ENCODE measurements around the gene PDE4D. TPM values are rescaled to one million over a fixed set of nuclear protein-coding genes. Genes with fewer than 3 reads are reported as not detected.

PDE4D gene
- total RNA-seq, 1 donor, result 12.7 TPM

DNA sequence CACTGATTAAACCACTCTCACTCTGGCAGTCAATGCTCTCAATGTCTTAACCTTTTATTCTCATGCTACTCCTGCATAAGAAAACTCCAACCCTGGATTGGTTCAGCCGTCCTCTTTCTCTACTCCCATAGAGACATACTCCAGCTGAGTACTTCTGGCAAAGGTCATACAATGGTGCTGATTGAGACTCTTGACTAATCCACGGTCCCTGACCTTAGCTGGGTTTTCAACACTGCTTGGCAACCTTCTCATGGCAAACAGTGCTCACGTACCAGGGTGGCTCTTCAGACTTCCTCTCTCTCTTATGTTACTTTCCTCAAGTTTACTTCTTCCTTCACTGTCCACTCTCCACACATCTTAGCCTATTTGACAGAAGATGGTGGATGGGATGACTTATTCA lies 963.0 kb downstream of the PDE4D start:
- TF ChIP-seq, protein P1, sequence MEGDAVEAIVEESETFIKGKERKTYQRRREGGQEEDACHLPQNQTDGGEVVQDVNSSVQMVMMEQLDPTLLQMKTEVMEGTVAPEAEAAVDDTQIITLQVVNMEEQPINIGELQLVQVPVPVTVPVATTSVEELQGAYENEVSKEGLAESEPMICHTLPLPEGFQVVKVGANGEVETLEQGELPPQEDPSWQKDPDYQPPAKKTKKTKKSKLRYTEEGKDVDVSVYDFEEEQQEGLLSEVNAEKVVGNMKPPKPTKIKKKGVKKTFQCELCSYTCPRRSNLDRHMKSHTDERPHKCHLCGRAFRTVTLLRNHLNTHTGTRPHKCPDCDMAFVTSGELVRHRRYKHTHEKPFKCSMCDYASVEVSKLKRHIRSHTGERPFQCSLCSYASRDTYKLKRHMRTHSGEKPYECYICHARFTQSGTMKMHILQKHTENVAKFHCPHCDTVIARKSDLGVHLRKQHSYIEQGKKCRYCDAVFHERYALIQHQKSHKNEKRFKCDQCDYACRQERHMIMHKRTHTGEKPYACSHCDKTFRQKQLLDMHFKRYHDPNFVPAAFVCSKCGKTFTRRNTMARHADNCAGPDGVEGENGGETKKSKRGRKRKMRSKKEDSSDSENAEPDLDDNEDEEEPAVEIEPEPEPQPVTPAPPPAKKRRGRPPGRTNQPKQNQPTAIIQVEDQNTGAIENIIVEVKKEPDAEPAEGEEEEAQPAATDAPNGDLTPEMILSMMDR (IDR thresholded peaks at IDR 0.05; ENCODE audit: insufficient read depth, low read length), result no peak
- no peak for DNase-seq (ENCODE audit: low read depth)
- no peak overlapping the region for H3K4me3 ChIP-seq (ENCODE audit: low read depth, low read length)

DNA sequence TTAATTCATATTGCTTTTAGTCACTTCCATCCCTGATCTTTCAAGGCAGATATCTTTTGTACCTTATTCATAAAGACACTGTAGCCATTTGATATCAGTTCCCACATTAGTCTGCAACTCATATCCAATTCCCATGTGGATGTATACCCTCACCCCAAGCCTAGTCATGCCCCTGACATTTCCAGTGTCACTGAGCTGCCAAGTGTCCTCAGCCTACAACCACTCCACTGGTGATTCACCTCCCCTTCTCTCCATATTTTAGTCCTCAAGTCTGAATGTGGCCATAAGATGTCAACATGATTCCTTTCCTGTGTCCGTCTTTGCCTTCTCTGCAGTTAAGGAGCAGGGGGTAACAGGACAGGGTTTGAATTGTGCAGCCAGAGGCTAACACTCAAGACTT lies 963.8 kb downstream of the PDE4D start:
- DNase-seq (ENCODE audit: low read depth), result no peak
- H3K4me3 ChIP-seq (ENCODE audit: low read depth, low read length), result no peak overlapping the region
- TF ChIP-seq, protein P1 (IDR thresholded peaks at IDR 0.05; ENCODE audit: insufficient read depth, low read length), result no peak

DNA sequence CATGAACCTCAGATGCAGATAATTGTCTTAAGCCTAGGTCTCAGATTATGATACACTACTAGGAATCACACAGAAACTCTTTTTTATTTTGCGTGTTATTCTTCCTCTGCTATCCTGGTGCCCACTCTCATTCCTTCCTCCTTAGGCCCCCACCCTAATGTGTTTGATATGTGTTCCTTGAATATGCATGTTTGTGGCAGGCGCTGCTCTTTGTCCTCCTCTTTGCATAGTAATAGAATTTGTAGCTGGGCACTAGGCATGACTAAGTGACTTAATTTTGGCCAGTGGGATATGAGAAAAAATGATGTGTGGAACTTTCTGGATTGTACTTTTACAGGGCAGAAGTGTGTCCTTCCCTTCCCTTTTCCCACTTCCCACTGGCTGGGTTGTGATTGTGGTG lies 965.6 kb downstream of the PDE4D start:
- no peak for DNase-seq (ENCODE audit: low read depth)
- H3K4me3 ChIP-seq (ENCODE audit: low read depth, low read length), result no peak overlapping the region
- TF ChIP-seq, protein P1 (IDR thresholded peaks at IDR 0.05; ENCODE audit: insufficient read depth, low read length), result no peak

GRCh38 chr5:58927181-58927580 lies 966.3 kb downstream of the PDE4D start:
- TF ChIP-seq, protein P1 (IDR thresholded peaks at IDR 0.05; ENCODE audit: insufficient read depth, low read length), result no peak
- H3K4me3 ChIP-seq (ENCODE audit: low read depth, low read length), result no peak overlapping the region
- DNase-seq (ENCODE audit: low read depth), result no peak

- TF ChIP-seq, protein P1 (IDR thresholded peaks at IDR 0.05; ENCODE audit: insufficient read depth, low read length), result no peak
- H3K4me3 ChIP-seq (ENCODE audit: low read depth, low read length), result no peak overlapping the region
- no peak for DNase-seq (ENCODE audit: low read depth)
Measured at GRCh38 chr5:58926541-58926935, 967.0 kb downstream of the PDE4D start.

DNA sequence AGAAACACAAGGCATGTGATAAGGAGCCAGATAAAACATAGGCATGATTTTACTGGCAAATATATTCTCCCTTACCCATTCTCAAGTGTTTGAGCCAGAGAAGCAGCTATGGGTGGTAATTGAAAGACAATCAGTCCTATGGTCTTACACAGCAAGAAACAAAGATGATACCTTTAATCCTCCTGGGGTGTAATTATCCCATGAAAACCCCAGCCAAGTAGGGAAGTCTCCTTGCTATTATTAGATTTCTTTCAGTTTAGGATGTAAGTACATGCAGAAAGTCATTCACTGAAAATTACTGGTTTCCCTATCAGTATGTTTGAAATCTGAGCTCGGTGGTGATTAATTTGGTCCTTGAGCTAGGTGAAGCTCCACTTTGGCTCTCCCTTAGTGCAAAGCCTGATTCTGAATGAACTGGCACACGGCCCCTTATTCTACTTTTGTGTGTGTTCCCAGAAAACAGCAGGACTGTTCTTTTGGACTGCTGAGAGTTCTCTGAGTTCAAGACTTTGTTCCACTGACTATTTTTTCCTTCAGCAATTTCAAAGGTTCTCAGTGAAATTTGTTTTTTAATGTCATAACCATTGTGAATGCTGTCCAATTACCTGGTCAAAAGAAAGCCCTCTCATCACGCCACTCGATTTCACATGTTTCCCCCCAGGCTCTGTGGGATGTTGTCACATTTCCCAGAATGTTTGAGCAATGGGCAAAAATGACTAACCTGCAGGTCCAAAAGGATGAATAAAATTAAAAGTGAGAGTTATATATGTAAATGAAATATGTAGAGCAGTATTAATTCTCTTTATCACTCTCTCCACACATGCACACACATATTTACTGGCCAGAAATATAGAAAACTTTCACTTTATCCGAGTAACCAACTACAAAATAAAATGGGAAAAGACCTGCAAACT lies 967.6 kb downstream of the PDE4D start:
- no peak for DNase-seq (ENCODE audit: low read depth)
- no peak overlapping the region for H3K4me3 ChIP-seq (ENCODE audit: low read depth, low read length)
- TF ChIP-seq, protein P1 (IDR thresholded peaks at IDR 0.05; ENCODE audit: insufficient read depth, low read length), result no peak

All from fibroblast of the aortic adventitia (primary cell).